K562 (cell line): ENCODE data around the gene TMED7. TPM values are rescaled to one million over a fixed set of nuclear protein-coding genes. Genes with fewer than 3 reads are reported as not detected.

Source experiments
- CREB3L1 ChIP-seq: fragments of 450-650 bp; IDR thresholded peaks from 2 replicates; pipeline ENCODE4 v1.6.1; 2014; ENCODE audit warnings: low read depth, mild to moderate bottlenecking, moderate library complexity, borderline replicate concordance
- GATAD2A ChIP-seq: fragments of 450-650 bp; IDR thresholded peaks from 2 replicates; pipeline ENCODE4 v1.6.1; 2017
- IFI16 ChIP-seq: fragments of 250-450 bp; sonication (Bioruptor Pico); IDR thresholded peaks from 2 replicates; pipeline ENCODE4 v2.1.2; 2022; ENCODE audit warnings: mild to moderate bottlenecking, inconsistent platforms
- KDM2B ChIP-seq: fragments of 250-450 bp; sonication (Bioruptor Pico); IDR thresholded peaks from 2 replicates; pipeline ENCODE4 v1.8.0; 2021; ENCODE audit warnings: mild to moderate bottlenecking, moderate library complexity
- MGA ChIP-seq: fragments of 450-650 bp; IDR thresholded peaks from 2 replicates; pipeline ENCODE4 v1.6.1; 2016; ENCODE audit warnings: mild to moderate bottlenecking, moderate library complexity
- NR2C2 ChIP-seq, 2 experiments: fragments of 200-800 bp in 1 of 2; sonication (Bioruptor generic) in 1 of 2; sonication (generic) in 1 of 2; formaldehyde crosslinking in 1 of 2; IDR thresholded peaks; 2 replicates each; pipeline versions ENCODE4 v1.6.1 to v1.8.0; 2016 to 2022; ENCODE audit warnings: mild to moderate bottlenecking in 1 of 2, missing compliant biosample characterization in 1 of 2, missing genetic modification characterization in 1 of 2, missing genetic modification reagents in 1 of 2
- SMC3 ChIP-seq: conservative IDR thresholded peaks from 2 replicates; pipeline ENCODE4 v1.6.1; 2011; ENCODE audit warnings: low read depth, low read length, improper control_type of control experiment; ENCODE audit not compliant: insufficient read depth
- TAF7 ChIP-seq: fragments of 450-650 bp; IDR thresholded peaks from 2 replicates; pipeline ENCODE4 v1.6.1; 2016; ENCODE audit warnings: missing genetic modification characterization, missing compliant biosample characterization
- TCF7 ChIP-seq: sonication (generic); IDR thresholded peaks from 2 replicates; pipeline ENCODE4 v1.6.1; 2016; ENCODE audit warnings: antibody characterized with exemption, borderline replicate concordance
- ZNF699 ChIP-seq: fragments of 250-450 bp; sonication (Bioruptor Pico); IDR thresholded peaks from 2 replicates; pipeline ENCODE4 v1.8.0; 2021; ENCODE audit warnings: mild to moderate bottlenecking, moderate library complexity; ENCODE audit not compliant: insufficient replicate concordance
- ZNF764 ChIP-seq: fragments of 250-450 bp; sonication (Bioruptor Pico); IDR thresholded peaks from 2 replicates; pipeline ENCODE4 v1.4.0; 2020; ENCODE audit warnings: low read depth, mild to moderate bottlenecking, moderate library complexity
- polyA plus RNA-seq, 8 experiments: library from polyadenylated mRNA; depleted of rRNA in 4 of 8; stranded (reverse) in 5 of 8; unstranded in 3 of 8; fragments of >200 nt; fragmentation: Nextera tagmentation in 2 of 8; fragmentation: Illumina TruSeq in 1 of 8; extraction: Ambion mirVana in 2 of 8; extraction: Trizol in 1 of 8; gene quantifications; 2 replicates each; pipeline versions ENCODE4 v1.2.1 to v1.2.3, GENCODE V29; 2011 to 2014; ENCODE audit warnings: inconsistent platforms in 1 of 8, missing spikeins in 1 of 8
- total RNA-seq, 7 experiments: library from RNA; depleted of rRNA in 6 of 7; stranded (reverse); fragments of >200 nt in 6 of 7; fragmentation: Illumina TruSeq in 2 of 7; extraction: Trizol in 2 of 7; gene quantifications; 2 replicates each; pipeline versions ENCODE4 v1.2.1 to v1.2.3, GENCODE V29; 2011 to 2021; ENCODE audit warnings: low replicate concordance in 1 of 7

TMED7 gene
- total and polyA plus RNA-seq, 9 of the 15 experiments (the other 6 are each of a cell fraction or from before 2014, with no cell fraction given) = 15.9 to 93.4 (median 41.7) TPM

- TF ChIP-seq MGA (no peak), ZNF699 (CRISPR knock-in tag) (no peak), TCF7 (0 out of 2 replicates have a peak, but pooled peaks have one; percentile 80), KDM2B (CRISPR knock-in tag) (no peak), ZNF764 (CRISPR knock-in tag) (no peak), SMC3 (peak; percentile 56), TAF7 (no peak), CREB3L1 (no peak), NR2C2 (CRISPR knock-in tag; IDR thresholded peaks at IDR 0.05) (no peak), NR2C2 (tag; IDR thresholded peaks at IDR 0.05) (peak; percentile 43; the same call in 1 of the 2 replicates), IFI16 (no peak), GATAD2A (no peak)
Measured at GRCh38 chr5:115634343-115635132, 8.7 kb upstream of the TMED7 start (continued).
